Measurements from ENCODE around the gene DHRS13.

DNA sequence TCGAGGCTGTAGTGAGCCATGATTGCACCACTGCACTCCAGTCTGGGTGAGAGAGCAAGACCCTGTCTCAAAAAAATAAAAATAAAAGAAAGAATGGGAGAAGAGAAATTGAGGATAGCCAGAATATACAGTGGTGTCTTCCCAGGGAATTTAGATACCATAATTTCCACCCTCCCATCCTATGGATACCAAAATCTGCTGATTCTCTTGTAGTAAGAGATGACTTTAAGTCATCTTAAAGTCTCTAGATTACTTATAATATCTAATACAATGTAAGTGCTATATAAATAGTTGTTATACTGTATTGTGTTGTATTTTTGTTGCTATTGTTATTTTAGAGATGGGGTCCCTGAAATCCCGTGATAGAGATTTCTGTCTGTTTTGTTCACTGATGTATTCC is 49.6 kb downstream of the DHRS13 start:
- TF ChIP-seq RELA (IDR thresholded peaks at IDR 0.05; ENCODE audit: borderline replicate concordance, partially characterized antibody) (no peak), NRF1 (conservative IDR thresholded peaks at IDR 0.05; ENCODE audit: low read depth, low read length) (no peak), KDM1A (IDR thresholded peaks at IDR 0.05; ENCODE audit: borderline replicate concordance) (no peak), MYB (IDR thresholded peaks at IDR 0.05; ENCODE audit: borderline replicate concordance, low read depth, low read length) (no peak), POLR2A (IDR thresholded peaks at IDR 0.05; ENCODE audit: low read depth, low read length) (no peak), TAF1 (IDR thresholded peaks at IDR 0.05; ENCODE audit: borderline replicate concordance, low read depth, low read length) (no peak)
- TF ChIP-seq, protein P1, sequence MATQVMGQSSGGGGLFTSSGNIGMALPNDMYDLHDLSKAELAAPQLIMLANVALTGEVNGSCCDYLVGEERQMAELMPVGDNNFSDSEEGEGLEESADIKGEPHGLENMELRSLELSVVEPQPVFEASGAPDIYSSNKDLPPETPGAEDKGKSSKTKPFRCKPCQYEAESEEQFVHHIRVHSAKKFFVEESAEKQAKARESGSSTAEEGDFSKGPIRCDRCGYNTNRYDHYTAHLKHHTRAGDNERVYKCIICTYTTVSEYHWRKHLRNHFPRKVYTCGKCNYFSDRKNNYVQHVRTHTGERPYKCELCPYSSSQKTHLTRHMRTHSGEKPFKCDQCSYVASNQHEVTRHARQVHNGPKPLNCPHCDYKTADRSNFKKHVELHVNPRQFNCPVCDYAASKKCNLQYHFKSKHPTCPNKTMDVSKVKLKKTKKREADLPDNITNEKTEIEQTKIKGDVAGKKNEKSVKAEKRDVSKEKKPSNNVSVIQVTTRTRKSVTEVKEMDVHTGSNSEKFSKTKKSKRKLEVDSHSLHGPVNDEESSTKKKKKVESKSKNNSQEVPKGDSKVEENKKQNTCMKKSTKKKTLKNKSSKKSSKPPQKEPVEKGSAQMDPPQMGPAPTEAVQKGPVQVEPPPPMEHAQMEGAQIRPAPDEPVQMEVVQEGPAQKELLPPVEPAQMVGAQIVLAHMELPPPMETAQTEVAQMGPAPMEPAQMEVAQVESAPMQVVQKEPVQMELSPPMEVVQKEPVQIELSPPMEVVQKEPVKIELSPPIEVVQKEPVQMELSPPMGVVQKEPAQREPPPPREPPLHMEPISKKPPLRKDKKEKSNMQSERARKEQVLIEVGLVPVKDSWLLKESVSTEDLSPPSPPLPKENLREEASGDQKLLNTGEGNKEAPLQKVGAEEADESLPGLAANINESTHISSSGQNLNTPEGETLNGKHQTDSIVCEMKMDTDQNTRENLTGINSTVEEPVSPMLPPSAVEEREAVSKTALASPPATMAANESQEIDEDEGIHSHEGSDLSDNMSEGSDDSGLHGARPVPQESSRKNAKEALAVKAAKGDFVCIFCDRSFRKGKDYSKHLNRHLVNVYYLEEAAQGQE (IDR thresholded peaks at IDR 0.05; ENCODE audit: low read depth, low read length): no peak
- TF ChIP-seq, protein P2, sequence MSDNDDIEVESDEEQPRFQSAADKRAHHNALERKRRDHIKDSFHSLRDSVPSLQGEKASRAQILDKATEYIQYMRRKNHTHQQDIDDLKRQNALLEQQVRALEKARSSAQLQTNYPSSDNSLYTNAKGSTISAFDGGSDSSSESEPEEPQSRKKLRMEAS (IDR thresholded peaks at IDR 0.05; ENCODE audit: low read depth, low read length): no peak
- TF ChIP-seq, protein P3, sequence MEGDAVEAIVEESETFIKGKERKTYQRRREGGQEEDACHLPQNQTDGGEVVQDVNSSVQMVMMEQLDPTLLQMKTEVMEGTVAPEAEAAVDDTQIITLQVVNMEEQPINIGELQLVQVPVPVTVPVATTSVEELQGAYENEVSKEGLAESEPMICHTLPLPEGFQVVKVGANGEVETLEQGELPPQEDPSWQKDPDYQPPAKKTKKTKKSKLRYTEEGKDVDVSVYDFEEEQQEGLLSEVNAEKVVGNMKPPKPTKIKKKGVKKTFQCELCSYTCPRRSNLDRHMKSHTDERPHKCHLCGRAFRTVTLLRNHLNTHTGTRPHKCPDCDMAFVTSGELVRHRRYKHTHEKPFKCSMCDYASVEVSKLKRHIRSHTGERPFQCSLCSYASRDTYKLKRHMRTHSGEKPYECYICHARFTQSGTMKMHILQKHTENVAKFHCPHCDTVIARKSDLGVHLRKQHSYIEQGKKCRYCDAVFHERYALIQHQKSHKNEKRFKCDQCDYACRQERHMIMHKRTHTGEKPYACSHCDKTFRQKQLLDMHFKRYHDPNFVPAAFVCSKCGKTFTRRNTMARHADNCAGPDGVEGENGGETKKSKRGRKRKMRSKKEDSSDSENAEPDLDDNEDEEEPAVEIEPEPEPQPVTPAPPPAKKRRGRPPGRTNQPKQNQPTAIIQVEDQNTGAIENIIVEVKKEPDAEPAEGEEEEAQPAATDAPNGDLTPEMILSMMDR (IDR thresholded peaks at IDR 0.05 in 2 of 3, conservative IDR thresholded peaks at IDR 0.05 in 1 of 3; ENCODE audit: control insufficient read depth in 2 of 3, extremely low read depth in 1 of 3, insufficient read depth in 1 of 3, low read depth in 3 of 3, low read length in 3 of 3): no peak
- TF ChIP-seq, protein P4, sequence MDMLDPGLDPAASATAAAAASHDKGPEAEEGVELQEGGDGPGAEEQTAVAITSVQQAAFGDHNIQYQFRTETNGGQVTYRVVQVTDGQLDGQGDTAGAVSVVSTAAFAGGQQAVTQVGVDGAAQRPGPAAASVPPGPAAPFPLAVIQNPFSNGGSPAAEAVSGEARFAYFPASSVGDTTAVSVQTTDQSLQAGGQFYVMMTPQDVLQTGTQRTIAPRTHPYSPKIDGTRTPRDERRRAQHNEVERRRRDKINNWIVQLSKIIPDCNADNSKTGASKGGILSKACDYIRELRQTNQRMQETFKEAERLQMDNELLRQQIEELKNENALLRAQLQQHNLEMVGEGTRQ (IDR thresholded peaks at IDR 0.05; ENCODE audit: borderline replicate concordance, low read depth, low read length): no peak

All from GM12878 (cell line).